Kidney (tissue), 14 donors: ENCODE measurements around the gene ARMH4. TPM values are rescaled to one million over a fixed set of nuclear protein-coding genes. Genes with fewer than 3 reads are reported as not detected.

Experiments
- DNase-seq, 5 donors: peaks; one replicate each; pipeline ENCODE4 v3.0.0-alpha.2; 2013 to 2020
- FAIRE-seq: peaks from 2 replicates; lab custom pipeline; 2012; peaks lifted over from hg19 to GRCh38; lab: Jason Lieb, UNC
- H3K27ac ChIP-seq, 2 donors: one replicate each; pipeline ENCODE4 v1.7.0; 2013; ENCODE audit warnings: low read depth in 2 of 2, low read length in 2 of 2, inconsistent platforms in 1 of 2
- H3K27me3 ChIP-seq: one replicate; pipeline ENCODE4 v1.7.1; 2013; ENCODE audit warnings: low read length, inconsistent platforms; ENCODE audit not compliant: control insufficient read depth, insufficient read depth
- H3K36me3 ChIP-seq, 3 donors: one replicate each; pipeline versions ENCODE4 v1.7.0 to v1.7.1; 2013; ENCODE audit warnings: low read length in 3 of 3, control low read depth in 1 of 3, inconsistent platforms in 1 of 3; ENCODE audit not compliant: insufficient read depth in 3 of 3, control insufficient read depth in 2 of 3
- H3K4me1 ChIP-seq, 3 donors: one replicate each; pipeline versions ENCODE4 v1.7.0 to v1.7.1; 2013; ENCODE audit warnings: low read length in 3 of 3, inconsistent platforms in 1 of 3, low read depth in 1 of 3; ENCODE audit not compliant: control insufficient read depth in 2 of 3, insufficient read depth in 2 of 3
- H3K4me3 ChIP-seq, 3 donors: one replicate each; pipeline versions ENCODE4 v1.7.0 to v1.8.1; 2013; ENCODE audit warnings: low read length in 3 of 3, control low read depth in 1 of 3, inconsistent platforms in 1 of 3
- H3K9ac ChIP-seq, 3 donors: one replicate each; pipeline versions ENCODE4 v1.7.0 to v1.7.1; 2013; ENCODE audit warnings: low read length in 3 of 3, control low read depth in 1 of 3, inconsistent platforms in 1 of 3
- H3K9me3 ChIP-seq, 3 donors: one replicate each; pipeline versions ENCODE4 v1.7.0 to v1.7.1; 2013; ENCODE audit warnings: low read length in 3 of 3, control low read depth in 1 of 3, inconsistent platforms in 1 of 3; ENCODE audit not compliant: control insufficient read depth in 2 of 3, insufficient read depth in 1 of 3
- CTCF ChIP-seq: IDR thresholded peaks from 3 replicates; pipeline ENCODE4 v1.5.1; 2012; ENCODE audit warnings: mild to moderate bottlenecking, moderate library complexity, borderline replicate concordance; ENCODE audit not compliant: insufficient read depth; ENCODE audit errors: extremely low read depth
- intact Hi-C: fragments of 100-400 bp; cut with DNase I; formaldehyde crosslinking; loops from one replicate; pipeline ENCODE4 v1.11.1; 2022
- polyA plus RNA-seq: library from polyadenylated mRNA; stranded (reverse); fragments of 350-450 nt; fragmentation: Illumina TruSeq; extraction: RNeasy Lipid Tissue Mini Kit (QIAGEN cat#74804); gene quantifications from one replicate; pipeline ENCODE4 v1.2.3, GENCODE V29; 2014; ENCODE audit warnings: low read depth, low replicate concordance; ENCODE audit not compliant: insufficient read depth
- total RNA-seq: library from RNA; stranded (reverse); fragmentation: NEBNext Ultra II Directional; extraction: Animal tissue kit (Norgen Biotek cat#: 25700); gene quantifications from one replicate; pipeline ENCODE4 v1.2.1, GENCODE V29; 2021
- donor health status: control.
- donor health status: control.
- donor health status: control.
- donor health status: control.
- donor health status: control.
- donor health status: DM: yes; HTN: yes; CAD: no.
- donor health status: Normal renal cell carcinoma (clear cell type).

The ARMH4 gene
- total and polyA plus RNA-seq, 2 donors from 2014 or later, result 4.9 to 14.2 TPM

GRCh38 chr14:58196198-58196597 is 44.2 kb upstream of the ARMH4 start:
- no peaks in the 10 kb centered on the region for H3K9me3 ChIP-seq
- H3K27ac ChIP-seq, result no peak overlapping the region
- TF ChIP-seq CTCF, result no peak
- no peaks in the 10 kb centered on the region for H3K36me3 ChIP-seq
- H3K4me1 ChIP-seq, result peaks cover 0 to 2% (median 2%) of the 10 kb centered on the region in 3 donors
- no peak overlapping the region for H3K9ac ChIP-seq
- FAIRE-seq (no peak), DNase-seq (no peak)
- H3K27me3 ChIP-seq, result no peaks in the 10 kb centered on the region
- H3K4me3 ChIP-seq, result no peak overlapping the region
- intact Hi-C loops, result no loop called here

DNA sequence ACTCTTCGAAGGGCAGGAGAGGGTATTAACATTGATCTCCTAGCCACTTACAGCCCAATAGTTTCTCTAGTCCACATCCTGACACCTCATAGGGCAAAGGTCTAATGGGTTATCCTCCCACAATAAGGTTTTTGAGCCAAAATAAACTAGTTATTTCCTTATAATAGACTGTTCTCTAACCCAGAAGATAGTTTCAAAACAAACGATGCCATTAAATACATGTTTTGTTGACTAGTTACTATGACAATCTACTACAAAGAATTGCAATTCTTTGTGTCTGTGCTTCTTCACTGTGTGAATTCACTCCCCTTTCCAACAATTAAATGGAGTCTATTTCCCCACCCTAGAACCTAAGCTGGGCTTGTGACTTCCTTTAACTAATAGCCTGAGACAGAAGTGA is 41.5 kb upstream of the ARMH4 start:
- H3K4me3 ChIP-seq, result no peak overlapping the region
- no peak overlapping the region for H3K27ac ChIP-seq
- FAIRE-seq (no peak), DNase-seq (no peak)
- H3K4me1 ChIP-seq, result no peaks in the 10 kb centered on the region
- TF ChIP-seq CTCF, result no peak
- no peak overlapping the region for H3K9ac ChIP-seq
- no peaks in the 10 kb centered on the region for H3K36me3 ChIP-seq
- no peaks in the 10 kb centered on the region for H3K9me3 ChIP-seq
- no peaks in the 10 kb centered on the region for H3K27me3 ChIP-seq
- intact Hi-C loops, result no loop called here

DNA sequence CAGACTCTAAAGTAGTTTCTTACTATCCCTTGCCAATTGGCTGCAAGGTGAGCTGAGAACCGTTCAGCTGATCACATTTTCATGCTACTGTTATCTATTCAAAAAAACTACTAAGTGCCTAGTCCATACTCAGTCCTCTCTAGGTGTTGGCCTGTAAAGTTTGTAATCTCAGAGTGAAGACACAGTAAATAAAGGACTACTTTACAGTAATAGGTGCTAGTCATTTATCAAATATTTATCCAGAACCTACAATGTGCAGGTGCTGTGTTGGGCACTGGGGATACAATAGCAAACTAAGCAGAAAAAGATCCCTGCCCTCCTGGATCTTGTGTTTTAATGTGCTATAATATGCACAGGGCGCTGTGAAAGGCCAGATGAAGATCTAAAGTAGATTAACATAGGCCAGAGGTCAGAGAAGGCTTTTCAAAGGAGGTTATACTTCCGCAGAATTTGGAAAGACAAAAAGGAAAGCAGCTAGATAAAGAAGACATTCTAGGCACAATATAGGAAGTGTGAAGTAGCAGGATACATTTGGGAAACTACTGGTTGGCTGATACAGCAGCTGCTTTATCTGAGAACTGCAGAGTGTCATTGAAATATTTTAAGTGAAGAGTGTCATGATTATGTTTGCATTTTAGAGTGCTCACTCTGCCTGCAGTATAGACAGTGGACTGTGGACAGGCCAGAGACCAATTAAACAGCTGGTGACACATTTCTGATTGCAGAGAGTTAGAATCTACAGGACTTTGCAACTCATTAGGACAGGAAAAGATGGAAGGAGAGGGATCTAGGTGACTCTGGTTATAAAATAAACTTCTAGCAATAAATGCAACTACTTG is 40.0 kb upstream of the ARMH4 start:
- Histone ChIP-seq H3K27ac (no peak overlapping the region), H3K4me1 (no peaks in the 10 kb centered on the region), H3K36me3 (no peaks in the 10 kb centered on the region), H3K4me3 (no peak overlapping the region), H3K9ac (no peak overlapping the region), H3K27me3 (no peaks in the 10 kb centered on the region), H3K9me3 (no peaks in the 10 kb centered on the region)
- intact Hi-C loops, result no loop called here
- no peak for FAIRE-seq
- no peak for DNase-seq
- TF ChIP-seq CTCF, result no peak
